Measurements from ENCODE around the gene PNCK.

PNCK gene

DNA sequence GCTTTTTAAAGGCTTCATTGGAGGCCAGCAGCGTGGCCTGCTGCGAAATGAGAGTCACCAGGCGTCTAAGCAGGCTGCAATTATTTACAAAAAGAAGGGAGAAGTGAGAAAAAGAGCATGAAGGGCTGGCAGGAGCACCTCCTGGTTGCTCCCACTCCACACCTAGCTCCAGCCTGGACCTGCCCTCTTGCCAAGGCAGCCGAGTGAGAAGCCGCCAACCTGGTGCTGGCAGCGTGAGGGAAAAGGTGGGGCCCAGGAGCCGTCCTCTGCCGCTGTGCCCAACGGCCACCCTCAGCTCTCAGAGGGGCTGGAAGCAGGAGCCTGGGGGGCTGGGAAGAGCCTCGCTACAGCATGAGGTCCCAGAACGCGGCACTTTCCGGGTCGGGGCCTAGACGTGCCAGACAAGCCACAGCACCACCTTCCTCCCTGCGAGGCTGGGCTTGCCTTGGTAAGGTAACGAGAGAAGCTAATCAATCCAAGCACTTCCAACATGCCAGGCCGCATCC lies 30.5 kb upstream of the PNCK start:
- no peaks in the 10 kb centered on the region for H3K27me3 ChIP-seq (replicated peaks; ENCODE audit: control insufficient read depth, insufficient read depth, low read length)
- no peak for DNase-seq (ENCODE audit: extremely low read depth, insufficient read length)
- TF ChIP-seq, protein P1, sequence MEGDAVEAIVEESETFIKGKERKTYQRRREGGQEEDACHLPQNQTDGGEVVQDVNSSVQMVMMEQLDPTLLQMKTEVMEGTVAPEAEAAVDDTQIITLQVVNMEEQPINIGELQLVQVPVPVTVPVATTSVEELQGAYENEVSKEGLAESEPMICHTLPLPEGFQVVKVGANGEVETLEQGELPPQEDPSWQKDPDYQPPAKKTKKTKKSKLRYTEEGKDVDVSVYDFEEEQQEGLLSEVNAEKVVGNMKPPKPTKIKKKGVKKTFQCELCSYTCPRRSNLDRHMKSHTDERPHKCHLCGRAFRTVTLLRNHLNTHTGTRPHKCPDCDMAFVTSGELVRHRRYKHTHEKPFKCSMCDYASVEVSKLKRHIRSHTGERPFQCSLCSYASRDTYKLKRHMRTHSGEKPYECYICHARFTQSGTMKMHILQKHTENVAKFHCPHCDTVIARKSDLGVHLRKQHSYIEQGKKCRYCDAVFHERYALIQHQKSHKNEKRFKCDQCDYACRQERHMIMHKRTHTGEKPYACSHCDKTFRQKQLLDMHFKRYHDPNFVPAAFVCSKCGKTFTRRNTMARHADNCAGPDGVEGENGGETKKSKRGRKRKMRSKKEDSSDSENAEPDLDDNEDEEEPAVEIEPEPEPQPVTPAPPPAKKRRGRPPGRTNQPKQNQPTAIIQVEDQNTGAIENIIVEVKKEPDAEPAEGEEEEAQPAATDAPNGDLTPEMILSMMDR (IDR thresholded peaks at IDR 0.05; ENCODE audit: insufficient read depth, low read length, poor library complexity, severe bottlenecking) = no peak
- peaks cover 4% of the 10 kb centered on the region for H3K36me3 ChIP-seq (ENCODE audit: control insufficient read depth, insufficient read depth, low read length)
- H3K4me3 ChIP-seq (replicated peaks; ENCODE audit: low read depth, low read length) = no peak overlapping the region

DNA sequence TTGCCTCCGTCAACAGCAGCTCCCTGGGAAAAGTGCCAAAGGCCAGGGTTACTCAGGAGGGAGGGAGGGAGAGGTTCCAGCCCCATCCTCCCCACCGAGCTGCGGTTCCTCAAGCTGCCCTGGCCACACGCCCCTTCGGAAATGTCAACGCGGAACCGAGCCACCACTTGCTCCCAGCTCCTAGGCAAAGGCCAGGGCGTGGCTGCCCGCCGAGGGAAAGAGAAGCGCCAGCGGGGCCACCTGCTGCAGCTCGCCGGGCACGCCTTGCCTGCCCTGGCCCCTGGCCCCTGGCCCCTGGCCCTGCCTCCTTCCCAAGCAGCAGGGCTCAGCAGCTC lies 29.4 kb upstream of the PNCK start:
- TF ChIP-seq, protein P1 (IDR thresholded peaks at IDR 0.05; ENCODE audit: insufficient read depth, low read length, poor library complexity, severe bottlenecking) = no peak
- no peak for DNase-seq (ENCODE audit: extremely low read depth, insufficient read length)
- no peak overlapping the region for H3K4me3 ChIP-seq (replicated peaks; ENCODE audit: low read depth, low read length)
- H3K27me3 ChIP-seq (replicated peaks; ENCODE audit: control insufficient read depth, insufficient read depth, low read length) = no peaks in the 10 kb centered on the region
- peaks cover 4% of the 10 kb centered on the region for H3K36me3 ChIP-seq (ENCODE audit: control insufficient read depth, insufficient read depth, low read length)

DNA sequence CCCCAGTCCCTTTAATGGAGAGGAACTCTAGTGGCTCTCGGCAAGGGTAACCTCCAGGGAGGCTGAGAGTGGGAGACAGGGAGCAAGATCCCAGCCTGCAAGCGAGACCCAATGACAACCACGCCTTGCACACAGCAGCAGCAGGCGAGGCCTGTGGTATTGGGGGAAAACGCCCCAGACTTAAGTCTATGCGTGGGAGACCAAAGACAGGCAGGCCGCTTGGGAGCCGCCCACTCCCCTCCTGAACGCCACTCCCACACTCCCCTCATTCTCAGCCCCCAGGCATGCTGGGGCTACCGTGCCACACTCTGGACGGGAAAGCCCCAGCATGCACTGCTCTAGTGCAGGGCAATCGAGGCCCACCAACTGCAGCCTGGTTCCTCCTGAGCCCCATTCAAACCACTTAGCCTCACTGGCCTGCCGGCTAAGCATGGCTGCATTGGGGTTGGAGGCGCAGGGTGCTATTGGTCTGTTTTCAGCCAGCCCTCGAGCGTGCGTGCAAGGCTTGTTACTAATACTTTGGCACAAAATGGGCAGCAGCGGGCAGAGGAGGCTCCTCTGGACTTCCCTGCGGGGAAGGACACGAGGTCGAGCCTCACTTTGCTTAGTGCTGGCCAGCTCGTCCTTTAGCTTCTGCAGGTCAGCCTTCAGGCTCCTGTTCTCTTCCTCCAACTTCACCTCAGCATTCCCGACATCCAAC lies 28.9 kb upstream of the PNCK start:
- no peak for DNase-seq (ENCODE audit: extremely low read depth, insufficient read length)
- H3K27me3 ChIP-seq (replicated peaks; ENCODE audit: control insufficient read depth, insufficient read depth, low read length) = no peaks in the 10 kb centered on the region
- peaks cover 4% of the 10 kb centered on the region for H3K36me3 ChIP-seq (ENCODE audit: control insufficient read depth, insufficient read depth, low read length)
- TF ChIP-seq, protein P1 (IDR thresholded peaks at IDR 0.05; ENCODE audit: insufficient read depth, low read length, poor library complexity, severe bottlenecking) = no peak
- H3K4me3 ChIP-seq (replicated peaks; ENCODE audit: low read depth, low read length) = no peak overlapping the region

DNA sequence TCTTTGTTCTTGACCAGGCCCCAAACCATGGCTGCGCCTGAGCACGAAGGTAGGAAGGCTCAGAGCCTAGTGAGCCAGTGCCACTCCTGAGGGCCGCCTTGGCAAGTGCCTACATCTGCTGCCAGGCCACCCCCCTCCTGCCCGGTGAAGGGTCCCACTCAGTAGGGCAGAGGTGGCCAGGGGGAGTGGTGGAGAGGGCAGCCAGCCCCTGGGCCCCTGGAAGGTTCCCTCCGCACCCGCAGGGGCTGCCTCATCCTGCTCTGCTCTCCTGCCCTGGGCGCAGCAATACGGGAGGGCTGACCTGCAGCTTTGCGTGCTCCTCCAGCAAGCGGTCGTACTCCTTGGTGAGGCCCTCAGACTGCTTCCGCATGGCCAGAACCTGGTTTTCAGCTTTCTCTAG lies 28.1 kb upstream of the PNCK start:
- TF ChIP-seq, protein P1 (IDR thresholded peaks at IDR 0.05; ENCODE audit: insufficient read depth, low read length, poor library complexity, severe bottlenecking) = no peak
- H3K27me3 ChIP-seq (replicated peaks; ENCODE audit: control insufficient read depth, insufficient read depth, low read length) = no peaks in the 10 kb centered on the region
- H3K4me3 ChIP-seq (replicated peaks; ENCODE audit: low read depth, low read length) = no peak overlapping the region
- H3K36me3 ChIP-seq (ENCODE audit: control insufficient read depth, insufficient read depth, low read length) = peaks cover 4% of the 10 kb centered on the region
- DNase-seq (ENCODE audit: extremely low read depth, insufficient read length) = no peak

DNA sequence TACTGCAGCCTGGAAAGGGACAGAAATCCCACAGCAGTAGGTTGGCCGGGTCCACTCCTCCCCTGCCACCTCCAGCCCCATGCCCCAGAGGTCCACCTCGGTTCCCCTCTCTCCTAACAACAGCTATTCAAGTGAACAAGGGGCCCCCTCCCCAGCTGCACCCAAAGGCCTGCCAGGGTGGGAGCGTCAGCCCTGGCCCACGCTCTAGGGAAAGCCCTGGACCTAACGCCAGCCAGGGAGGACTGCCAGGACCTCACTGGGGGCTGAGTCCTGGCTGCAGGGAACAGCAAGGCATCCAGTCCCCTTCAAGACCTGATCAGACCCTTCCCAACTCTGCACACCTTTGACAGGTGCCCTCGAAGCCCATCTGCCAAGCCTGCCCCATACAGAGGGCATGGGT lies 27.4 kb upstream of the PNCK start:
- Histone ChIP-seq H3K36me3 (ENCODE audit: control insufficient read depth, insufficient read depth, low read length) (peaks cover 4% of the 10 kb centered on the region), H3K4me3 (replicated peaks; ENCODE audit: low read depth, low read length) (no peak overlapping the region), H3K27me3 (replicated peaks; ENCODE audit: control insufficient read depth, insufficient read depth, low read length) (no peaks in the 10 kb centered on the region)
- DNase-seq (ENCODE audit: extremely low read depth, insufficient read length) = no peak
- TF ChIP-seq, protein P1 (IDR thresholded peaks at IDR 0.05; ENCODE audit: insufficient read depth, low read length, poor library complexity, severe bottlenecking) = no peak

Measured in GM06990 (cell line).